Prostate gland (tissue), 2 donors: ENCODE results near the gene IL7R. TPM values are rescaled to one million over a fixed set of nuclear protein-coding genes. Genes with fewer than 3 reads are reported as not detected.

Experiments
- DNase-seq: peaks from one replicate; pipeline ENCODE4 v3.0.0-alpha.2; 2019; ENCODE audit warnings: low spot score
- H3K27ac ChIP-seq, 2 donors: fragments of 200-600 bp; sonication (generic); 2 replicates each; pipeline ENCODE4 v1.5.1; 2017 to 2019
- H3K27me3 ChIP-seq: fragments of 200-600 bp; sonication (generic); replicated peaks from 2 replicates; pipeline ENCODE4 v1.5.1; 2019; ENCODE audit not compliant: insufficient read depth
- H3K36me3 ChIP-seq, 2 donors: fragments of 200-600 bp; sonication (generic); 1 replicate in 1 of 2; 2 replicates in 1 of 2; pipeline versions ENCODE4 v1.5.1 to v1.8.1; 2017 to 2019
- H3K4me1 ChIP-seq: fragments of 200-600 bp; sonication (generic); replicated peaks from 2 replicates; pipeline ENCODE4 v1.5.1; 2019
- H3K4me3 ChIP-seq, 2 donors: fragments of 200-600 bp; sonication (generic); 2 replicates each; pipeline ENCODE4 v1.5.1; 2017 to 2019
- H3K9me3 ChIP-seq: fragments of 200-600 bp; sonication (generic); 2 replicates; pipeline ENCODE4 v1.5.1; 2017
- POLR2A ChIP-seq: fragments of 450-650 bp; IDR thresholded peaks from one replicate; pipeline ENCODE4 v1.6.1; 2016; ENCODE audit warnings: antibody characterized with exemption, mild to moderate bottlenecking
- POLR2AphosphoS5 ChIP-seq: sonication (generic); formaldehyde crosslinking; IDR thresholded peaks from one replicate; pipeline ENCODE4 v1.6.1; 2017; ENCODE audit warnings: antibody characterized with exemption
- WGBS: methylation state at CpG from one replicate; pipeline ENCODE4 v1.1.5; 2018; 5-methylcytosine and 5-hydroxymethylcytosine counted together
- intact Hi-C: fragments of 100-400 bp; cut with DNase I; formaldehyde crosslinking; loops from one replicate; pipeline ENCODE4 v1.14.2; 2022
- total RNA-seq, 2 donors: library from RNA; depleted of rRNA; stranded (reverse); fragments of >200 nt; gene quantifications; one replicate each; pipeline ENCODE4 v1.1.0, GENCODE V29; 2016
- TF ChIP-seq, protein P1 (sequence below), 4 experiments: fragments of 200-600 bp in 2 of 4; fragments of 450-650 bp in 2 of 4; sonication (generic) in 2 of 4; IDR thresholded peaks; 1 replicate in 3 of 4; 2 replicates in 1 of 4; pipeline ENCODE4 v1.5.1; 2016 to 2019; ENCODE audit warnings: antibody characterized with exemption in 4 of 4, mild to moderate bottlenecking in 2 of 4, moderate library complexity in 2 of 4

Gene IL7R
- total RNA-seq, 2 donors from 2014 or later = 7.8 to 13.5 TPM

- no peak for DNase-seq
- H3K4me3 ChIP-seq = no peak overlapping the region
- 98% methylated on average over 4 of the region's 4 CpGs for WGBS
- no peaks in the 10 kb centered on the region for H3K27me3 ChIP-seq
- intact Hi-C loops = no loop called here
- peaks cover 0 to 2% of the 10 kb centered on the region in 2 donors for H3K36me3 ChIP-seq
- no peaks in the 10 kb centered on the region for H3K4me1 ChIP-seq
- no peak overlapping the region for H3K27ac ChIP-seq
- no peak for TF ChIP-seq POLR2AphosphoS5
- TF ChIP-seq, protein P1, sequence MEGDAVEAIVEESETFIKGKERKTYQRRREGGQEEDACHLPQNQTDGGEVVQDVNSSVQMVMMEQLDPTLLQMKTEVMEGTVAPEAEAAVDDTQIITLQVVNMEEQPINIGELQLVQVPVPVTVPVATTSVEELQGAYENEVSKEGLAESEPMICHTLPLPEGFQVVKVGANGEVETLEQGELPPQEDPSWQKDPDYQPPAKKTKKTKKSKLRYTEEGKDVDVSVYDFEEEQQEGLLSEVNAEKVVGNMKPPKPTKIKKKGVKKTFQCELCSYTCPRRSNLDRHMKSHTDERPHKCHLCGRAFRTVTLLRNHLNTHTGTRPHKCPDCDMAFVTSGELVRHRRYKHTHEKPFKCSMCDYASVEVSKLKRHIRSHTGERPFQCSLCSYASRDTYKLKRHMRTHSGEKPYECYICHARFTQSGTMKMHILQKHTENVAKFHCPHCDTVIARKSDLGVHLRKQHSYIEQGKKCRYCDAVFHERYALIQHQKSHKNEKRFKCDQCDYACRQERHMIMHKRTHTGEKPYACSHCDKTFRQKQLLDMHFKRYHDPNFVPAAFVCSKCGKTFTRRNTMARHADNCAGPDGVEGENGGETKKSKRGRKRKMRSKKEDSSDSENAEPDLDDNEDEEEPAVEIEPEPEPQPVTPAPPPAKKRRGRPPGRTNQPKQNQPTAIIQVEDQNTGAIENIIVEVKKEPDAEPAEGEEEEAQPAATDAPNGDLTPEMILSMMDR (IDR thresholded peaks at IDR 0.05) = no peak
- TF ChIP-seq POLR2A = no peak
- no peaks in the 10 kb centered on the region for H3K9me3 ChIP-seq
These were observed 13.9 kb downstream of the IL7R start for GRCh38 chr5:35870605-35871004.

- intact Hi-C loops = no loop called here
- 84% methylated on average over 2 of the region's 2 CpGs for WGBS
- H3K36me3 ChIP-seq = no peaks in the 10 kb centered on the region
These were observed 19.8 kb downstream of the IL7R start for GRCh38 chr5:35876454-35876853.

GRCh38 chr5:35876922-35877321 is 20.2 kb downstream of the IL7R start:
- no peaks in the 10 kb centered on the region for H3K27me3 ChIP-seq
- no peaks in the 10 kb centered on the region for H3K9me3 ChIP-seq
- H3K4me3 ChIP-seq = no peak overlapping the region
- TF ChIP-seq, protein P1 (IDR thresholded peaks at IDR 0.05) = no peak
- TF ChIP-seq POLR2A = no peak
- no peak for TF ChIP-seq POLR2AphosphoS5
- no peaks in the 10 kb centered on the region for H3K36me3 ChIP-seq
- 23% methylated on average over 3 of the region's 3 CpGs for WGBS
- H3K4me1 ChIP-seq = no peaks in the 10 kb centered on the region
- intact Hi-C loops = no loop called here
- DNase-seq = no peak
- H3K27ac ChIP-seq = no peak overlapping the region

More at GRCh38 chr5:35876454-35876853, 19.8 kb downstream of the IL7R start:
- H3K27me3 ChIP-seq = no peaks in the 10 kb centered on the region
- H3K4me1 ChIP-seq = no peaks in the 10 kb centered on the region
- DNase-seq = no peak
- H3K9me3 ChIP-seq = no peaks in the 10 kb centered on the region
- TF ChIP-seq, protein P1 (IDR thresholded peaks at IDR 0.05) = no peak
- TF ChIP-seq POLR2AphosphoS5 = no peak
- no peak for TF ChIP-seq POLR2A
- no peak overlapping the region for H3K4me3 ChIP-seq
- no peak overlapping the region for H3K27ac ChIP-seq

GRCh38 chr5:35877655-35878054 is 21.0 kb downstream of the IL7R start:
- intact Hi-C loops = no loop called here
- WGBS = 88% methylated on average over 2 of the region's 2 CpGs

GRCh38 chr5:35878079-35878478 is 21.4 kb downstream of the IL7R start:
- Histone ChIP-seq H3K4me3 (no peak overlapping the region), H3K36me3 (no peaks in the 10 kb centered on the region), H3K9me3 (no peaks in the 10 kb centered on the region), H3K27me3 (no peaks in the 10 kb centered on the region), H3K27ac (no peak overlapping the region), H3K4me1 (no peaks in the 10 kb centered on the region)
- TF ChIP-seq POLR2AphosphoS5 = no peak
- TF ChIP-seq, protein P1 (IDR thresholded peaks at IDR 0.05) = no peak
- no peak for TF ChIP-seq POLR2A
- DNase-seq = no peak
- intact Hi-C loops = no loop called here

More at GRCh38 chr5:35877655-35878054, 21.0 kb downstream of the IL7R start:
- Histone ChIP-seq H3K27me3 (no peaks in the 10 kb centered on the region), H3K4me3 (no peak overlapping the region), H3K9me3 (no peaks in the 10 kb centered on the region), H3K4me1 (no peaks in the 10 kb centered on the region), H3K36me3 (no peaks in the 10 kb centered on the region), H3K27ac (no peak overlapping the region)
- TF ChIP-seq POLR2AphosphoS5 (no peak), POLR2A (no peak)
- TF ChIP-seq, protein P1 (IDR thresholded peaks at IDR 0.05) = no peak
- no peak for DNase-seq
